ENCODE data around the gene BCL10.

Gene BCL10

DNA sequence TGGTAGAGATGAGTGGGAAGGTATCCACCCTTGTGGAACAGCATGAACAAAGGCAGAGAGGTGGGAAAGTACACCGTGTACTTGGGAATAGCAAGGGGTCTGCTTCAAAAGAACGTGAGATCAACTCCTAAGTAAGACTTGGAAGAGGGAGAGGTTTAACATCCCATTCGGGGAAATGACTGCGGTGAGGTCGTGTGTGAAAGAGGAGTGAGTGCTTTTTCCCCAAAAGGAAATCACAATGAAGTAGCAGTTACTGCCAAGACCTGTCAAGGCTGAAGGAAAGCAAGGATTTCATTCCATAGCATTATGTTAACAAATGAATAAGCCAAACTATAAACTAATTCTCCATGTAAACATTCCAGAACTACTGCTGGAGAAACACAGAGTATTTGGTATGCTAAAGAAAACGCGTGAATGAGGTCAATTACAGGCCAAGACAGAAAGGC, 55.7 kb downstream of the BCL10 start:
- peak; percentile 21 for DNase-seq (ENCODE audit: low read depth)

DNA sequence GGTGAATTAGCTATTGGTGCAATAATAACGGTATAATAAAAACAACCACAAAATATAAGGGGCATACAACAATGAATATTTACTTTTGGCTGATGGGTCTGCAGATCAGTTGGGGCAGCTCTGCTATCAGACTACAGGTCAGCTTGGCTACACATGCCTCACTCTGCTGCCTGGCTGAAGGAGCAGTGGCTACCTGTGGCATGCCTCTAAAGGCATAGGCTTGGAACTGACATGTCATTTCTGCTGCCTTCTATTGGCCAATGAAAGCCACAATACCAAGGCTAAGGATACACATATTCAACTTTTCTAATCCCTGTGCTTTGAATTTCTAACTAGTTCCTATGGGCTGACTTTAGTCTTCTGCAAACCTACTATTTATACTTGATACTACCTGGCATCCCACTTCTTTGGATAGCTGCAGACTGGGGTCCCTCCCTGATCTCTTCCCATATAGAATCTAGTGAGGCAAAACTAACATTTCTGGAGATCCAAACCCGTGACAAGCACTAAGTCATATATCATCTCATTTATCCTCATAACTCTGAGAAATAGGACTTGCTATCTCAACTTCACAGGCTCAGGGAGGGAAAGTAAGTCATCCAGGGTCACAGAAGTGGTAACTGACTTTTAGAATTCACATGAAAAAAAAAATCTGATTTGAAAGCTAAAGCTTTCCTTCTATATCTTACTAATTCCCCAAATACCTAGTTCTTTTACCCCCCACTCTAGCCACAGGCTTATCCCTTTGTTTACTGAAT, 56.4 kb downstream of the BCL10 start:
- no peak for DNase-seq (ENCODE audit: low read depth)

DNA sequence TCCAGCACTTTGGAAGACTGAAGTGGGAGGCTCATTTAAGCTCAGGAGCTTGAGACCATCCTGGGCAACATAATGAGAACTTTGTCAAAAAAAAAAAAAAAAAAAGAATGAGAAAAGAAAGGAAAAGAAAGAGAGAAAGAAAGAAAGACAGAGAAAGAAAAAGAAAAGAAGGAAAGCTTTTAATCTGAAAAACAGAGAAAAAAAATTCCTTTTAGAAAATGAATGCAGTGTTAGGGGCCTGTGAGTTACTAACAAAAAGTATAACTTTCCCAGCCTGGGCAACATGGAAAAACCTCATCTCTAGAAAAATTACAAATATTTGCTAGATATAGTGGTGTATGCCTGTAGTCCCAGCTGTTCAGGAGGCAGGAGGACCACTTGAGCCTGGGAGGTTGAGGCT, 59.7 kb downstream of the BCL10 start:
- DNase-seq (ENCODE audit: low read depth) = no peak
